Neuronal stem cell (in vitro differentiated cells): ENCODE results near the gene AKT1S1.

Source experiments
- DNase-seq: peaks from one replicate; pipeline ENCODE4 v3.0.0-alpha.2; 2013; ENCODE audit warnings: low spot score
- H2AFZ ChIP-seq: one replicate; pipeline ENCODE4 v1.6.1; 2013; ENCODE audit warnings: mild to moderate bottlenecking, low read length, inconsistent platforms
- H2AK5ac ChIP-seq: 2 replicates; pipeline ENCODE4 v1.6.1; 2013; ENCODE audit warnings: low read depth, mild to moderate bottlenecking, inconsistent platforms, low read length, moderate library complexity, mixed read lengths
- H2BK120ac ChIP-seq: 2 replicates; pipeline ENCODE4 v1.6.1; 2013; ENCODE audit warnings: low read depth, mild to moderate bottlenecking, inconsistent platforms, low read length, moderate library complexity, mixed read lengths
- H2BK12ac ChIP-seq: one replicate; pipeline ENCODE4 v1.6.1; 2013; ENCODE audit warnings: low read length, inconsistent platforms
- H2BK15ac ChIP-seq: 2 replicates; pipeline ENCODE4 v1.6.1; 2013; ENCODE audit warnings: mild to moderate bottlenecking, low read length, inconsistent platforms, mixed read lengths
- H2BK5ac ChIP-seq: one replicate; pipeline ENCODE4 v1.6.1; 2013; ENCODE audit warnings: inconsistent platforms, mild to moderate bottlenecking, low read length, moderate library complexity
- H3K14ac ChIP-seq: one replicate; pipeline ENCODE4 v1.6.1; 2013; ENCODE audit warnings: low read length, inconsistent platforms
- H3K18ac ChIP-seq: 2 replicates; pipeline ENCODE4 v1.6.1; 2013; ENCODE audit warnings: low read length, inconsistent platforms
- H3K23ac ChIP-seq: 2 replicates; pipeline ENCODE4 v1.6.1; 2013; ENCODE audit warnings: low read depth, mild to moderate bottlenecking, mixed read lengths, low read length, inconsistent platforms; ENCODE audit not compliant: poor library complexity
- H3K27ac ChIP-seq: replicated peaks from 3 replicates; pipeline ENCODE4 v1.5.1; 2013; ENCODE audit warnings: low read length, inconsistent platforms
- H3K27me3 ChIP-seq, 3 experiments: 2 replicates each; pipeline ENCODE4 v1.6.1; 2013; ENCODE audit warnings: low read length in 3 of 3, mild to moderate bottlenecking in 2 of 3, inconsistent platforms in 1 of 3, low read depth in 1 of 3, mixed read lengths in 1 of 3, moderate library complexity in 1 of 3; ENCODE audit not compliant: control insufficient read depth in 3 of 3, insufficient read depth in 3 of 3
- H3K36me3 ChIP-seq, 2 donors: replicated peaks in 1 of 2; 2 replicates each; pipeline ENCODE4 v1.6.1; 2013; ENCODE audit warnings: low read length in 2 of 2; ENCODE audit not compliant: control insufficient read depth in 2 of 2, insufficient read depth in 2 of 2
- H3K4ac ChIP-seq: 2 replicates; pipeline ENCODE4 v1.6.1; 2013; ENCODE audit warnings: inconsistent platforms, mild to moderate bottlenecking, low read length, moderate library complexity
- H3K4me1 ChIP-seq, 2 donors: 1 replicate in 1 of 2; 2 replicates in 1 of 2; pipeline ENCODE4 v1.6.1; 2013; ENCODE audit warnings: low read length in 2 of 2, low read depth in 1 of 2; ENCODE audit not compliant: control insufficient read depth in 2 of 2, insufficient read depth in 1 of 2
- H3K4me2 ChIP-seq: one replicate; pipeline ENCODE4 v1.6.1; 2013; ENCODE audit warnings: mild to moderate bottlenecking, low read length, inconsistent platforms; ENCODE audit not compliant: insufficient read depth, poor library complexity, severe bottlenecking
- H3K4me3 ChIP-seq, 2 donors: 2 replicates each; pipeline ENCODE4 v1.5.1; 2013; ENCODE audit warnings: low read length in 2 of 2, mild to moderate bottlenecking in 2 of 2, inconsistent platforms in 1 of 2, moderate library complexity in 1 of 2
- H3K79me1 ChIP-seq: one replicate; pipeline ENCODE4 v1.6.1; 2013; ENCODE audit warnings: low read depth, mild to moderate bottlenecking, inconsistent platforms, low read length, moderate library complexity
- H3K9ac ChIP-seq: one replicate; pipeline ENCODE4 v1.6.1; 2013; ENCODE audit warnings: mild to moderate bottlenecking, low read depth, low read length, inconsistent platforms; ENCODE audit not compliant: poor library complexity
- H3K9me3 ChIP-seq, 2 donors: replicated peaks in 1 of 2; 2 replicates each; pipeline versions ENCODE3 to v1.6.1; 2013; ENCODE audit warnings: low read length in 2 of 2, mild to moderate bottlenecking in 2 of 2, inconsistent platforms in 1 of 2, low read depth in 1 of 2, mixed read lengths in 1 of 2, moderate library complexity in 1 of 2; ENCODE audit not compliant: control insufficient read depth in 2 of 2, insufficient read depth in 1 of 2
- H4K8ac ChIP-seq: one replicate; pipeline ENCODE4 v1.6.1; 2013; ENCODE audit warnings: low read depth, mild to moderate bottlenecking, inconsistent platforms, low read length, moderate library complexity
- H4K91ac ChIP-seq: one replicate; pipeline ENCODE4 v1.6.1; 2013; ENCODE audit warnings: low read length, low read depth, mild to moderate bottlenecking, inconsistent platforms; ENCODE audit not compliant: poor library complexity
- WGBS, 2 donors: extraction: QIAGEN DNeasy Blood & Tissue Kit; methylation state at CpG; one replicate each; pipeline ENCODE4 v1.1.7; 2013; ENCODE audit warnings: missing lambda C conversion rate in 2 of 2, mixed read lengths in 1 of 2; ENCODE audit not compliant: insufficient read length in 2 of 2, insufficient replicate concordance in 1 of 2; ENCODE audit errors: extremely low coverage in 2 of 2; 5-methylcytosine and 5-hydroxymethylcytosine counted together

AKT1S1 gene

DNA sequence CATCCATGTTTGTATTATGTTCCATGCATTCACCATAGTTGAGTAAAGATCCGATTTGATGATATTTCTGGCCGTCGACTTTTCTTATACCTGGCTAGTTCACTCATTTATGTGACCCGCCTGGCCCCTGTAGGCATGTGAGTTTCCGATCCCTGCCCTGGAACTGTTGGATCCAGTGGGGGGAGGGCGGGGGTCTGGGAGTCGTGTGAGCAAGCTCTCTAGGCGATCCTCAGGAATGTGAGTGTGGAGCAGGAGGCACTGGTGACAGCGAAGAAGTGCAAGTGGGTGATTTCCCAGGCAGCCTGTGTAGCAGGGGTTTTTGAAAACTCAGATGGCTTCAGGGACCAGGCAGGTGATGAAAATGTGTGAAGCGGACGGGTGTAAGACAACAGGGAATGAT is 36.8 kb downstream of the AKT1S1 start:
- H3K18ac ChIP-seq, result no peak overlapping the region
- H3K4ac ChIP-seq, result no peak overlapping the region
- no peak overlapping the region for H2BK12ac ChIP-seq
- H2BK120ac ChIP-seq, result no peak overlapping the region
- H3K27me3 ChIP-seq, result no peaks in the 10 kb centered on the region
- H3K4me1 ChIP-seq, result no peaks in the 10 kb centered on the region
- H3K4me3 ChIP-seq, result no peak overlapping the region
- no peak overlapping the region for H3K23ac ChIP-seq
- no peak overlapping the region for H3K27ac ChIP-seq
- H4K8ac ChIP-seq, result no peak overlapping the region
- H3K9ac ChIP-seq, result peak overlapping the region; percentile 31
- no peak overlapping the region for H2BK15ac ChIP-seq
- no peak overlapping the region for H4K91ac ChIP-seq
- H3K79me1 ChIP-seq, result no peaks in the 10 kb centered on the region
- H3K36me3 ChIP-seq, result peaks cover 44 to 76% of the 10 kb centered on the region in 2 donors
- H3K9me3 ChIP-seq, result no peaks in the 10 kb centered on the region
- H2AK5ac ChIP-seq, result no peak overlapping the region
- DNase-seq, result no peak
- no peak overlapping the region for H2BK5ac ChIP-seq
- no peak overlapping the region for H2AFZ ChIP-seq
- WGBS, 2 donors, result no CpG with 5 or more reads among the region's 11 CpGs
- H3K4me2 ChIP-seq, result no peak overlapping the region
- no peak overlapping the region for H3K14ac ChIP-seq

DNA sequence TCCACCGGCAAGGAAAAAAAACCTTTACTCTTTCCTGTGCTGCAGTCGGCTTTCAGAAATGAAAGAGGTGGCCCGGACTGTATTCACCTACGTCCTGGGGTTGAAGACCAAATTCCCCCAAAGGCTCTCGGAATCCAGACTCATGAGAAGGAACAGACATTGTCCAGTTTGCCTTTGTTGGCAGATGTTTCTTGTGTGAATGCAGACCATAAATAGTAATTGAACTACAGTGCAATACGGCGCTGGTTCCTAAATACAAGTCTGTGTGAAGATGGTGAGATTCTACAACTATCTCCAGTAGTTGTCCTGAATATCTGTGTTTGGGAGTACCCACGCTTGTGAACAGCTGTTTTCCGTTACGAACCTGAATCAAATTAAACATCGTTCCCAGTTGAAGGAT is 37.4 kb downstream of the AKT1S1 start:
- Histone ChIP-seq H2BK5ac (no peak overlapping the region), H3K23ac (no peak overlapping the region), H3K4me1 (no peaks in the 10 kb centered on the region), H3K36me3 (peaks cover 49 to 82% of the 10 kb centered on the region in 2 donors), H3K4me3 (no peak overlapping the region), H2AFZ (no peak overlapping the region), H3K9ac (no peak overlapping the region), H2BK15ac (no peak overlapping the region), H3K14ac (no peak overlapping the region), H3K4ac (no peak overlapping the region), H3K27ac (no peak overlapping the region), H3K27me3 (no peaks in the 10 kb centered on the region), H3K4me2 (no peak overlapping the region), H4K8ac (no peak overlapping the region), H2BK120ac (no peak overlapping the region), H3K18ac (no peak overlapping the region), H3K9me3 (no peaks in the 10 kb centered on the region), H2BK12ac (no peak overlapping the region), H2AK5ac (no peak overlapping the region), H3K79me1 (no peaks in the 10 kb centered on the region), H4K91ac (no peak overlapping the region)
- no CpG with 5 or more reads among the region's 11 CpGs for WGBS, 2 donors
- no peak for DNase-seq

DNA sequence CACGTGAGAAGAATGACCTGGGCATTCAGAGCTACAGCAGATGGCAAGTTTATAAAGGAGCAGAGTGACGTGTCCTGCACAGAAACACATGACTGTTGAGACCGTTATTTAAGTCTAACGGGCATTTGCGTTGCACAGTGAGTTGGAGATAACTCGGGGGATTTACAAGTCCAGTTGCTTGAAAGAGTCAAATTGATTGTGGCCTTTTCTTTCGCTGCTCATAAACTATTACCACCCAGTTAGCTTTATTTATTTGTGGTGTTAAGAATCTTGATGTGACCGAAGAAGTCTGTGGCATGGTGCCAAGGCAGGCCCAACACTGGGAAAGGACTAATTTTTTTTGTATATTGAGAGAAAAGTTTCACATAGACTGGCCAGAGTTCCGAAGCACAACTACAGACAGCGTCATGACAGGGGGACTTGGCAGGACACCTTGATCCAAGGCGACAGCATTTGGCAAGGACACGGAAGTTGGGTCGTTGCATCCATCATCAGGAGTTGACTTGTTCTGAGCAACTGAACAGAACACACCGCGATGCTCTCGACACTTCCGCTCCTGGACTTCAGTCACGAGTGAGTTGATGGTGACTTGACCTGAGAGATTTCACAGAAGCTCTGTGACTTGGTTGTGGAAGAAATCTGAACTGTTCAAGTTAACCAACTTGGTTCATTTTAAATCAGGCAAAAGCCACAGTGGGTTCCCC is 38.1 kb downstream of the AKT1S1 start:
- Histone ChIP-seq H2BK5ac (no peak overlapping the region), H3K4ac (no peak overlapping the region), H3K79me1 (no peaks in the 10 kb centered on the region), H3K14ac (no peak overlapping the region), H3K23ac (no peak overlapping the region), H3K36me3 (peaks cover 53 to 88% of the 10 kb centered on the region in 2 donors), H2AK5ac (no peak overlapping the region), H3K4me2 (no peak overlapping the region), H2BK15ac (no peak overlapping the region), H2AFZ (no peak overlapping the region), H3K9me3 (no peaks in the 10 kb centered on the region), H2BK120ac (no peak overlapping the region), H4K91ac (no peak overlapping the region), H3K27me3 (no peaks in the 10 kb centered on the region), H3K27ac (no peak overlapping the region), H4K8ac (no peak overlapping the region), H3K4me3 (no peak overlapping the region), H2BK12ac (no peak overlapping the region), H3K18ac (no peak overlapping the region), H3K4me1 (no peaks in the 10 kb centered on the region), H3K9ac (no peak overlapping the region)
- DNase-seq, result no peak
- no CpG with 5 or more reads among the region's 18 CpGs for WGBS, 2 donors

DNA sequence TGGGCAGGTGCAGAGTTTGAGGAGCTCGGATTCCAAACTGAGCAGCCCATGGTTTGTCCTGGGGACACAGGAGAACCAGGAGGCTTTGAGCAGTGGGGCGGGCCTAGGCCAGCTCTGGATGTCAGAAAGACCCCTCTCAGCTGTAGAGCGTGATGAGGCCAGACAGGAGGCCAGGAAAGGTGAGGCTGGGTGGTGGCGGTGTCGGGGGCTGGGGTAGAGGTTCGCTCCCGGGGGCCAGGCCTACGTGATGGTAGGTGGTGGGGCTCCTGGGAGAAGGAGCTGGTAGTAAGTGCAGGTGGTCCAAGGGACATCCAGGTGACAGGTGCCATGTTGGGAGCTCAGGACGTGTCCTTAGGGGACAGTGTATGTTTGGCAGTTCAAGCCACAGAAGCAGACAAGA is 39.7 kb downstream of the AKT1S1 start:
- Histone ChIP-seq H4K91ac (no peak overlapping the region), H2AK5ac (no peak overlapping the region)

More for the DNA sequence above, 39.7 kb downstream of the AKT1S1 start:
- no peak for DNase-seq
- H3K4me1 ChIP-seq, result no peaks in the 10 kb centered on the region
- H3K27me3 ChIP-seq, result no peaks in the 10 kb centered on the region
- WGBS, 2 donors, result no CpG with 5 or more reads among the region's 9 CpGs
- H3K4me3 ChIP-seq, result no peak overlapping the region
- no peak overlapping the region for H3K18ac ChIP-seq
- no peak overlapping the region for H3K23ac ChIP-seq
- H2AFZ ChIP-seq, result no peak overlapping the region
- H3K4ac ChIP-seq, result no peak overlapping the region
- H3K27ac ChIP-seq, result no peak overlapping the region
- no peaks in the 10 kb centered on the region for H3K9me3 ChIP-seq
- H3K4me2 ChIP-seq, result no peak overlapping the region
- H2BK12ac ChIP-seq, result no peak overlapping the region
- H3K14ac ChIP-seq, result no peak overlapping the region
- no peak overlapping the region for H2BK5ac ChIP-seq
- H3K79me1 ChIP-seq, result no peaks in the 10 kb centered on the region
- no peak overlapping the region for H2BK120ac ChIP-seq
- no peak overlapping the region for H2BK15ac ChIP-seq
- peaks cover 66 to 98% of the 10 kb centered on the region in 2 donors for H3K36me3 ChIP-seq
- H3K9ac ChIP-seq, result no peak overlapping the region
- no peak overlapping the region for H4K8ac ChIP-seq
